Keratinocyte (primary cell): ENCODE data around the gene FGF22. TPM values are rescaled to one million over a fixed set of nuclear protein-coding genes. Genes with fewer than 3 reads are reported as not detected.

Experiments
- DNase-seq: peaks from one replicate; pipeline ENCODE4 v3.0.0-alpha.2; 2011; ENCODE audit warnings: low read depth, missing footprints, low spot score
- FAIRE-seq: peaks from 2 replicates; lab custom pipeline; 2011; peaks lifted over from hg19 to GRCh38; lab: Jason Lieb, UNC
- H2AFZ ChIP-seq: 2 replicates; pipeline ENCODE4 v1.6.0; 2012; ENCODE audit warnings: low read length, control low read depth, inconsistent platforms; ENCODE audit not compliant: control insufficient read depth
- H3K27ac ChIP-seq: 2 replicates; pipeline ENCODE4 v1.5.1; 2011; ENCODE audit warnings: low read length; ENCODE audit not compliant: control insufficient read depth, insufficient read depth
- H3K27me3 ChIP-seq: 3 replicates; pipeline ENCODE4 v1.6.0; 2011; ENCODE audit warnings: low read length; ENCODE audit not compliant: control insufficient read depth, insufficient read depth; ENCODE audit errors: extremely low read depth
- H3K36me3 ChIP-seq, 2 experiments: 2 replicates in 1 of 2; 3 replicates in 1 of 2; pipeline ENCODE4 v1.5.1; 2011; ENCODE audit warnings: low read length in 2 of 2, mild to moderate bottlenecking in 1 of 2; ENCODE audit not compliant: control insufficient read depth in 2 of 2, insufficient read depth in 2 of 2; ENCODE audit errors: extremely low read depth in 1 of 2
- H3K4me1 ChIP-seq: 3 replicates; pipeline ENCODE4 v1.5.1; 2011; ENCODE audit warnings: low read length; ENCODE audit not compliant: control insufficient read depth, insufficient read depth; ENCODE audit errors: extremely low read depth
- H3K4me2 ChIP-seq: 3 replicates; pipeline ENCODE4 v1.6.0; 2011; ENCODE audit warnings: low read depth, low read length; ENCODE audit not compliant: control insufficient read depth, insufficient read depth; ENCODE audit errors: extremely low read depth
- H3K4me3 ChIP-seq, 3 experiments: fragments of 200-600 bp in 1 of 3; sonication (generic) in 1 of 3; 2 replicates in 2 of 3; 3 replicates in 1 of 3; pipeline ENCODE4 v1.5.1; 2011 to 2016; ENCODE audit warnings: low read length in 3 of 3, mild to moderate bottlenecking in 3 of 3, control low read depth in 2 of 3, inconsistent platforms in 1 of 3, low read depth in 1 of 3, mixed read lengths in 1 of 3, mixed run types in 1 of 3, moderate library complexity in 1 of 3; ENCODE audit not compliant: control insufficient read depth in 2 of 3, insufficient read depth in 2 of 3; ENCODE audit errors: extremely low read depth in 1 of 3
- H3K79me2 ChIP-seq: 2 replicates; pipeline ENCODE4 v1.6.0; 2012; ENCODE audit warnings: low read length; ENCODE audit not compliant: control insufficient read depth, insufficient read depth
- H3K9ac ChIP-seq: 3 replicates; pipeline ENCODE4 v1.6.0; 2011; ENCODE audit warnings: low read length; ENCODE audit not compliant: control insufficient read depth, insufficient read depth; ENCODE audit errors: extremely low read depth
- H3K9me1 ChIP-seq: 3 replicates; pipeline ENCODE4 v1.6.0; 2011; ENCODE audit warnings: low read length; ENCODE audit not compliant: control insufficient read depth, insufficient read depth; ENCODE audit errors: extremely low read depth
- H3K9me3 ChIP-seq: 2 replicates; pipeline ENCODE4 v1.5.1; 2012; ENCODE audit warnings: low read depth, low read length; ENCODE audit not compliant: control insufficient read depth
- H4K20me1 ChIP-seq: 3 replicates; pipeline ENCODE4 v1.6.0; 2011; ENCODE audit warnings: low read length; ENCODE audit not compliant: control insufficient read depth, insufficient read depth; ENCODE audit errors: extremely low read depth
- CTCF ChIP-seq, 3 experiments: IDR thresholded peaks in 1 of 3; conservative IDR thresholded peaks in 1 of 3; optimal IDR thresholded peaks in 1 of 3; 2 replicates in 2 of 3; 3 replicates in 1 of 3; pipeline versions ENCODE3 to v1.5.1; 2011; ENCODE audit warnings: low read length in 3 of 3, mild to moderate bottlenecking in 3 of 3, moderate library complexity in 2 of 3, control low read depth in 1 of 3, inconsistent platforms in 1 of 3; ENCODE audit not compliant: insufficient read depth in 2 of 3; ENCODE audit errors: extremely low read depth in 1 of 3
- EZH2 ChIP-seq: IDR thresholded peaks from one replicate; pipeline ENCODE4 v1.6.1; 2012; ENCODE audit warnings: inconsistent platforms, mild to moderate bottlenecking, low read length, moderate library complexity
- dilution Hi-C: fragments of 300-500 bp; cut with MboI; formaldehyde crosslinking; loops from one replicate; pipeline ENCODE4 v1.7.0; 2020; ENCODE audit warnings: low sequenced_read_pairs; ENCODE audit not compliant: extremely low pct_ligation_motif_present
- polyA plus RNA-seq, 5 experiments: library from polyadenylated mRNA; depleted of rRNA in 3 of 5; stranded (reverse) in 3 of 5; stranded (forward) in 1 of 5; unstranded in 1 of 5; fragments of >200 nt; gene quantifications; 1 replicate in 1 of 5; 2 replicates in 3 of 5; 3 replicates in 1 of 5; pipeline versions ENCODE4 v1.2.1 to v1.2.3, GENCODE V29; 2011 to 2012; ENCODE audit warnings: missing spikeins in 2 of 5, low read depth in 1 of 5, low replicate concordance in 1 of 5

FGF22 gene
- polyA plus RNA-seq, 1 donor (not counting 4 experiments of a cell fraction or from before 2014, with no cell fraction given): not detected

GRCh38 chr19:641702-642101 lies 2.0 kb downstream of the FGF22 start:
- Histone ChIP-seq H3K4me2 (peak overlapping the region; percentile 71), H3K36me3 (peaks cover under 1 to 11% of the 10 kb centered on the region in 2 experiments), H3K4me3 (no peak overlapping the region), H3K9ac (no peak overlapping the region), H3K9me3 (no peaks in the 10 kb centered on the region), H3K27ac (no peak overlapping the region), H4K20me1 (peaks cover 3% of the 10 kb centered on the region), H3K9me1 (no peaks in the 10 kb centered on the region), H3K27me3 (no peaks in the 10 kb centered on the region), H3K79me2 (no peaks in the 10 kb centered on the region), H3K4me1 (peaks cover 4% of the 10 kb centered on the region), H2AFZ (no peak overlapping the region)
- TF ChIP-seq EZH2 (no peak), CTCF (optimal IDR thresholded peaks at IDR 0.05 in 1 of 3, IDR thresholded peaks at IDR 0.05 in 1 of 3, conservative IDR thresholded peaks at IDR 0.05 in 1 of 3; ENCODE audit: extremely low read depth in 1 of 3, insufficient read depth in 2 of 3, low read length in 3 of 3) (no peak)
- FAIRE-seq (no peak), DNase-seq (no peak)
- dilution Hi-C loops: no loop called here

GRCh38 chr19:642767-643727 lies 3.4 kb downstream of the FGF22 start:
- Histone ChIP-seq H3K4me3 (no peak overlapping the region), H3K27ac (no peak overlapping the region), H3K9me3 (no peaks in the 10 kb centered on the region), H3K36me3 (peaks cover 9 to 15% of the 10 kb centered on the region in 2 experiments), H3K4me2 (no peak overlapping the region), H3K27me3 (no peaks in the 10 kb centered on the region), H2AFZ (no peak overlapping the region), H3K9ac (no peak overlapping the region), H4K20me1 (peaks cover 3% of the 10 kb centered on the region), H3K4me1 (peaks cover 4% of the 10 kb centered on the region), H3K79me2 (no peaks in the 10 kb centered on the region), H3K9me1 (no peaks in the 10 kb centered on the region)
- no peak for DNase-seq
- TF ChIP-seq CTCF (optimal IDR thresholded peaks at IDR 0.05 in 1 of 3, IDR thresholded peaks at IDR 0.05 in 1 of 3, conservative IDR thresholded peaks at IDR 0.05 in 1 of 3; ENCODE audit: extremely low read depth in 1 of 3, insufficient read depth in 2 of 3, low read length in 3 of 3) (no peak), EZH2 (no peak)
- no peak for FAIRE-seq
- dilution Hi-C loops: no loop called here
